Progenitor cell of endocrine pancreas (in vitro differentiated cells): Measurements from ENCODE around the gene UBASH3B. TPM values are rescaled to one million over a fixed set of nuclear protein-coding genes. Genes with fewer than 3 reads are reported as not detected.

Experiments
- DNase-seq: peaks from one replicate; pipeline ENCODE4 v3.0.0; 2021; ENCODE audit warnings: low spot score; ENCODE audit not compliant: unreplicated experiment
- H3K27ac Mint-ChIP-seq: 2 replicates; pipeline ENCODE4 v1.8.0; 2021; ENCODE audit warnings: mild to moderate bottlenecking, moderate library complexity, mixed read lengths
- H3K27me3 Mint-ChIP-seq: 2 replicates; pipeline ENCODE4 v1.8.0; 2021; ENCODE audit warnings: mixed read lengths
- H3K36me3 Mint-ChIP-seq: 2 replicates; pipeline ENCODE4 v1.8.0; 2022; ENCODE audit warnings: mixed read lengths; ENCODE audit not compliant: insufficient read depth
- H3K4me1 Mint-ChIP-seq: 2 replicates; pipeline ENCODE4 v1.8.0; 2021; ENCODE audit warnings: low read depth, mixed read lengths
- H3K4me3 Mint-ChIP-seq: 2 replicates; pipeline ENCODE4 v1.8.0; 2021; ENCODE audit warnings: low read depth, mild to moderate bottlenecking, moderate library complexity, mixed read lengths
- H3K9me3 Mint-ChIP-seq: 2 replicates; pipeline ENCODE4 v1.8.0; 2021; ENCODE audit warnings: low read depth, mixed read lengths
- CTCF ChIP-seq: fragments of 200-600 bp; sonication (generic); IDR thresholded peaks from one replicate; pipeline ENCODE4 v1.5.0; 2021; ENCODE audit warnings: antibody characterized with exemption, mild to moderate bottlenecking; ENCODE audit not compliant: unreplicated experiment
- total RNA-seq: library from RNA; stranded (reverse); gene quantifications from 2 replicates; pipeline ENCODE4 v1.2.1, GENCODE V29; 2021

The UBASH3B gene
- total RNA-seq, 1 donor from 2014 or later: 2.4 TPM

- peak; percentile 22 for DNase-seq
- peaks cover 57% of the 10 kb centered on the region for H3K27me3 Mint-ChIP-seq
- peaks cover 5% of the 10 kb centered on the region for H3K4me1 Mint-ChIP-seq
- H3K27ac Mint-ChIP-seq: peak overlapping the region; percentile 85
- H3K36me3 Mint-ChIP-seq: no peaks in the 10 kb centered on the region
- no peaks in the 10 kb centered on the region for H3K9me3 Mint-ChIP-seq
- TF ChIP-seq CTCF: no peak
- H3K4me3 Mint-ChIP-seq: peak overlapping the region; percentile 83
Measured at GRCh38 chr11:122656631-122657101, 1.1 kb downstream of the UBASH3B start.

GRCh38 chr11:122659676-122660554, 4.4 kb downstream of the UBASH3B start:
- Mint-ChIP-seq H3K9me3 (no peaks in the 10 kb centered on the region), H3K27me3 (peaks cover 35% of the 10 kb centered on the region), H3K27ac (no peak overlapping the region), H3K4me1 (peaks cover 5% of the 10 kb centered on the region), H3K4me3 (no peak overlapping the region), H3K36me3 (no peaks in the 10 kb centered on the region)
- TF ChIP-seq CTCF: no peak
- DNase-seq: no peak

DNA sequence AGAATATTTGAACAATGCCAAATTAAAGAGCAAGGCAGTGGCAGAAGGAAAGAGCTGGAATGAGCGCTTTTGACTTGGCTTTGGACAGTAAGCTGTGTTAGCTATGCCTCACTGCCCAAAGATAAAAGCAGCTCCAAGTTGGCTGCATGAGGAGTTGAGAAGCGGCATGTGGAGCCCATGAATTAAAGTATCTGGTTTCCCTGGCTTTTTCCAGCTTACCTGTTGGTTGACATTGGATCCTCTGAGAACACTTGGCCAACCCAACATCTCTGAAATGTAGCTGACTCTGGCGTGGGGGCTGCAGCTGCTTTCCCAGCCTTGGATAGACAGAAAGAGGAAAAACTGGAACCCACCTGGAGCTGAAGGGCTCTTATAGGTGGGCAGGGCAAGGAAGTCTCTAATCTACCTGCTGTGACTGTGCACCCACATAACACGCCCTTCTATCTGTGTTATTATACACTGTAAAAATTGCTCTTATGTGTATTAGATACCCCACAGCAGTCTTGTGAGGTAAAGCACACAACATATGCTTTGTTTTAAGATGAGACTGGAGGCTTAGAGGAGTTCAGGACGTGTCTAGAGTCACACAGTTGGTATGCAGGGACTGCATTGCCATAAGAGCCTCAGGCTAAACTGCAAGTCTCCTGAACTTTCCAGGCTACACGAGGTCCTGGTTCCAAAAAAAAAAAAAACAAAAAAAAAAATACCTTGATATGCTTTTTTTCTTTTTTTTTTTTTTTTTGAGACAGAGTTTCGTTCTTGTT, 5.8 kb downstream of the UBASH3B start:
- DNase-seq: no peak
- Mint-ChIP-seq H3K36me3 (no peaks in the 10 kb centered on the region), H3K4me3 (no peak overlapping the region), H3K9me3 (no peaks in the 10 kb centered on the region), H3K4me1 (peaks cover 4% of the 10 kb centered on the region), H3K27me3 (peaks cover 29% of the 10 kb centered on the region), H3K27ac (no peak overlapping the region)
- TF ChIP-seq CTCF: no peak

GRCh38 chr11:122663056-122663740, 7.7 kb downstream of the UBASH3B start:
- Mint-ChIP-seq H3K36me3 (no peaks in the 10 kb centered on the region), H3K27ac (peak overlapping the region; percentile 29), H3K4me3 (no peak overlapping the region), H3K4me1 (no peaks in the 10 kb centered on the region), H3K27me3 (peaks cover 29% of the 10 kb centered on the region), H3K9me3 (no peaks in the 10 kb centered on the region)
- no peak for TF ChIP-seq CTCF
- DNase-seq: no peak

- no peak for TF ChIP-seq CTCF
Measured at GRCh38 chr11:122663764-122664163, 8.2 kb downstream of the UBASH3B start.

More at GRCh38 chr11:122663764-122664163, 8.2 kb downstream of the UBASH3B start:
- Mint-ChIP-seq H3K27ac (no peak overlapping the region), H3K4me1 (no peaks in the 10 kb centered on the region), H3K36me3 (no peaks in the 10 kb centered on the region), H3K27me3 (peaks cover 28% of the 10 kb centered on the region), H3K9me3 (no peaks in the 10 kb centered on the region), H3K4me3 (no peak overlapping the region)
- no peak for DNase-seq
